HEK293 (cell line): ENCODE measurements around the gene ATG4A.

Experiments used
- CTCF ChIA-PET: fragments of 350-600 bp; formaldehyde crosslinking; extraction: SDS; loops from one replicate; lab custom pipeline; 2021; ENCODE audit warnings: antibody characterized with exemption; lab: Yijun Ruan, JAX
- POLR2A ChIA-PET: fragments of 300-600 bp; formaldehyde crosslinking; extraction: SDS; loops from one replicate; lab custom pipeline; 2020; ENCODE audit warnings: antibody characterized with exemption, inconsistent platforms; lab: Yijun Ruan, JAX
- H3K27ac ChIP-seq: fragments of 200-500 bp; sonication (Bioruptor generic); 2 replicates; pipeline ENCODE4 v1.5.1; 2014; ENCODE audit warnings: low read depth, low read length, control low read depth, inconsistent platforms; ENCODE audit errors: extremely low read depth
- H3K36me3 ChIP-seq, 2 experiments: fragments of 200-500 bp in 1 of 2; sonication (Bioruptor generic) in 1 of 2; 1 replicate in 1 of 2; 2 replicates in 1 of 2; pipeline ENCODE4 v1.5.1; 2014 to 2017; ENCODE audit warnings: inconsistent platforms in 2 of 2, low read length in 2 of 2; ENCODE audit not compliant: control insufficient read depth in 2 of 2, insufficient read depth in 1 of 2
- H3K4me1 ChIP-seq: fragments of 200-500 bp; sonication (Bioruptor generic); 2 replicates; pipeline ENCODE4 v1.5.1; 2014; ENCODE audit warnings: mild to moderate bottlenecking, low read length, inconsistent platforms; ENCODE audit not compliant: control insufficient read depth, insufficient read depth
- H3K4me3 ChIP-seq: 2 replicates; pipeline ENCODE4 v1.5.1; 2011; ENCODE audit warnings: low read depth, mild to moderate bottlenecking, control low read depth, low read length, moderate library complexity
- H3K9me3 ChIP-seq: fragments of 200-500 bp; sonication (Bioruptor generic); 2 replicates; pipeline ENCODE4 v1.5.1; 2014; ENCODE audit warnings: low read depth, low read length, inconsistent platforms; ENCODE audit not compliant: control insufficient read depth, insufficient read depth
- ELK4 ChIP-seq: IDR thresholded peaks from 2 replicates; pipeline ENCODE4 v1.6.1; 2011; ENCODE audit warnings: mild to moderate bottlenecking, low read depth, low read length, borderline replicate concordance
- KLF7 ChIP-seq: fragments of 450-650 bp; formaldehyde crosslinking; IDR thresholded peaks from 2 replicates; pipeline ENCODE4 v1.5.1; 2016; ENCODE audit warnings: missing biosample characterization, missing genetic modification characterization, borderline replicate concordance
- OSR2 ChIP-seq: fragments of 450-650 bp; formaldehyde crosslinking; IDR thresholded peaks from 2 replicates; pipeline ENCODE4 v1.5.1; 2016; ENCODE audit warnings: missing biosample characterization, missing genetic modification characterization
- PBX3 ChIP-seq: sonication (generic); formaldehyde crosslinking; IDR thresholded peaks from 2 replicates; pipeline ENCODE4 v1.8.1; 2022; ENCODE audit warnings: mild to moderate bottlenecking, moderate library complexity, missing genetic modification reagents
- TRIM28 ChIP-seq: IDR thresholded peaks from 2 replicates; pipeline ENCODE4 v1.6.1; 2011; ENCODE audit warnings: low read length, control low read depth, borderline replicate concordance
- ZBTB21 ChIP-seq: fragments of 450-650 bp; formaldehyde crosslinking; IDR thresholded peaks from 2 replicates; pipeline ENCODE4 v1.5.1; 2017; ENCODE audit warnings: missing biosample characterization, missing genetic modification characterization
- ZEB2 ChIP-seq: fragments of 450-650 bp; formaldehyde crosslinking; IDR thresholded peaks from 2 replicates; pipeline ENCODE4 v1.5.1; 2016; ENCODE audit warnings: missing biosample characterization, missing genetic modification characterization
- ZFP69B ChIP-seq: fragments of 450-650 bp; formaldehyde crosslinking; IDR thresholded peaks from 2 replicates; pipeline ENCODE4 v1.5.1; 2016; ENCODE audit warnings: missing biosample characterization, missing genetic modification characterization
- ZNF174 ChIP-seq: fragments of 450-650 bp; formaldehyde crosslinking; IDR thresholded peaks from 2 replicates; pipeline ENCODE4 v1.5.0; 2017; ENCODE audit warnings: missing biosample characterization, mild to moderate bottlenecking, missing genetic modification characterization
- ZNF175 ChIP-seq: fragments of 450-650 bp; formaldehyde crosslinking; IDR thresholded peaks from 2 replicates; pipeline ENCODE4 v1.5.1; 2016; ENCODE audit warnings: missing biosample characterization, missing genetic modification characterization
- ZNF214 ChIP-seq: fragments of 450-650 bp; formaldehyde crosslinking; IDR thresholded peaks from 2 replicates; pipeline ENCODE4 v1.5.1; 2017; ENCODE audit warnings: missing biosample characterization, mild to moderate bottlenecking, missing genetic modification characterization, borderline replicate concordance
- ZNF354C ChIP-seq: fragments of 450-650 bp; formaldehyde crosslinking; IDR thresholded peaks from 2 replicates; pipeline ENCODE4 v1.5.1; 2016; ENCODE audit warnings: missing biosample characterization, missing genetic modification characterization, low read depth, borderline replicate concordance
- ZNF404 ChIP-seq: fragments of 450-650 bp; formaldehyde crosslinking; IDR thresholded peaks from 2 replicates; pipeline ENCODE4 v1.5.1; 2017; ENCODE audit warnings: missing biosample characterization, missing genetic modification characterization
- ZNF621 ChIP-seq: fragments of 450-650 bp; formaldehyde crosslinking; IDR thresholded peaks from 2 replicates; pipeline ENCODE4 v1.5.1; 2017; ENCODE audit warnings: missing biosample characterization, missing genetic modification characterization
- ZNF704 ChIP-seq: fragments of 450-650 bp; formaldehyde crosslinking; IDR thresholded peaks from 2 replicates; pipeline ENCODE4 v1.5.1; 2016; ENCODE audit warnings: missing biosample characterization, missing genetic modification characterization

Gene ATG4A

GRCh38 chrX:108097380-108097779 is 5.8 kb downstream of the ATG4A start:
- ChIA-PET CTCF (no interaction called here), POLR2A (no interaction called here)
- no peaks in the 10 kb centered on the region for H3K4me1 ChIP-seq
- H3K36me3 ChIP-seq, result no peaks in the 10 kb centered on the region
- no peak overlapping the region for H3K4me3 ChIP-seq
- H3K9me3 ChIP-seq, result no peaks in the 10 kb centered on the region
- TF ChIP-seq ZNF704, result no peak
- TF ChIP-seq ZNF175 (tag by site-specific recombination), result no peak
- no peak for TF ChIP-seq ELK4
- TF ChIP-seq KLF7 (tag by site-specific recombination), result no peak
- TF ChIP-seq TRIM28, result no peak
- no peak for TF ChIP-seq PBX3 (CRISPR knock-in tag)
- no peak for TF ChIP-seq ZNF354C (tag by site-specific recombination)
- no peak for TF ChIP-seq ZFP69B (tag by site-specific recombination)
- no peak for TF ChIP-seq ZNF214
- H3K27ac ChIP-seq, result no peak overlapping the region

- CTCF ChIA-PET, result no interaction called here
- H3K27ac ChIP-seq, result no peak overlapping the region
- H3K36me3 ChIP-seq, result no peaks in the 10 kb centered on the region
- no peak overlapping the region for H3K4me3 ChIP-seq
- POLR2A ChIA-PET, result no interaction called here
- H3K9me3 ChIP-seq, result no peaks in the 10 kb centered on the region
- no peak for TF ChIP-seq ZNF621 (tag by site-specific recombination)
- no peaks in the 10 kb centered on the region for H3K4me1 ChIP-seq
These were observed 13.9 kb downstream of the ATG4A start for GRCh38 chrX:108105473-108105872.

- Histone ChIP-seq H3K27ac (no peak overlapping the region), H3K36me3 (no peaks in the 10 kb centered on the region)
- no peak for TF ChIP-seq OSR2
- TF ChIP-seq ZNF404, result no peak
- no peak for TF ChIP-seq PBX3 (CRISPR knock-in tag)
- TF ChIP-seq ZNF174 (tag by site-specific recombination), result no peak
- TF ChIP-seq ZEB2, result no peak
- no peak for TF ChIP-seq ZBTB21 (tag by site-specific recombination)
- TF ChIP-seq, all 188 proteins: peak for 0
- CTCF ChIA-PET, result interaction anchor here (1.1 kb wide), 1 partner anchor 25 kb away, joined by 3 read pairs; no protein-coding TSS in a partner anchor
- POLR2A ChIA-PET, result no interaction called here
- H3K9me3 ChIP-seq, result no peaks in the 10 kb centered on the region
- no peak overlapping the region for H3K4me3 ChIP-seq
- H3K4me1 ChIP-seq, result no peaks in the 10 kb centered on the region; the same call in 1 of the 2 replicates
These were observed 23.0 kb downstream of the ATG4A start for GRCh38 chrX:108114541-108114940.
